HEK293 (cell line): ENCODE data around the gene FGR.

Source experiments
- BCL11B ChIP-seq: fragments of 450-650 bp; formaldehyde crosslinking; IDR thresholded peaks from 2 replicates; pipeline ENCODE4 v1.5.1; 2016; ENCODE audit warnings: low read depth, missing biosample characterization, missing genetic modification characterization
- FEZF1 ChIP-seq: fragments of 450-650 bp; formaldehyde crosslinking; IDR thresholded peaks from 2 replicates; pipeline ENCODE4 v1.5.1; 2016; ENCODE audit warnings: missing biosample characterization, missing genetic modification characterization
- HOXD13 ChIP-seq: sonication (generic); formaldehyde crosslinking; IDR thresholded peaks from 2 replicates; pipeline ENCODE4 v1.8.0; 2022; ENCODE audit warnings: missing genetic modification reagents, borderline replicate concordance
- IKZF3 ChIP-seq: fragments of 450-650 bp; IDR thresholded peaks from 2 replicates; pipeline ENCODE4 v1.5.0; 2018; ENCODE audit warnings: missing biosample characterization, mild to moderate bottlenecking, missing genetic modification characterization, moderate library complexity
- KLF1 ChIP-seq: fragments of 450-650 bp; formaldehyde crosslinking; IDR thresholded peaks from 2 replicates; pipeline ENCODE4 v1.5.1; 2016; ENCODE audit warnings: missing biosample characterization, missing genetic modification characterization
- KLF8 ChIP-seq: fragments of 450-650 bp; formaldehyde crosslinking; IDR thresholded peaks from 2 replicates; pipeline ENCODE4 v1.5.1; 2016; ENCODE audit warnings: missing biosample characterization, missing genetic modification characterization
- SCRT2 ChIP-seq: fragments of 450-650 bp; formaldehyde crosslinking; IDR thresholded peaks from 2 replicates; pipeline ENCODE4 v1.5.1; 2016; ENCODE audit warnings: missing biosample characterization, missing genetic modification characterization
- TCF7L2 ChIP-seq: IDR thresholded peaks from 2 replicates; pipeline ENCODE4 v1.6.1; 2011; ENCODE audit warnings: low read depth, mild to moderate bottlenecking, inconsistent platforms, low read length, moderate library complexity, borderline replicate concordance
- ZBTB17 ChIP-seq: fragments of 450-650 bp; formaldehyde crosslinking; IDR thresholded peaks from 2 replicates; pipeline ENCODE4 v1.5.1; 2016; ENCODE audit warnings: missing biosample characterization, missing genetic modification characterization
- ZBTB8A ChIP-seq: fragments of 450-650 bp; formaldehyde crosslinking; IDR thresholded peaks from 2 replicates; pipeline ENCODE4 v1.5.1; 2016; ENCODE audit warnings: missing biosample characterization, missing genetic modification characterization
- ZFP41 ChIP-seq: fragments of 450-650 bp; formaldehyde crosslinking; IDR thresholded peaks from 2 replicates; pipeline ENCODE4 v1.5.1; 2016; ENCODE audit warnings: missing biosample characterization, missing genetic modification characterization, borderline replicate concordance
- ZNF138 ChIP-seq: fragments of 450-650 bp; formaldehyde crosslinking; IDR thresholded peaks from 2 replicates; pipeline ENCODE4 v1.5.1; 2016; ENCODE audit warnings: missing biosample characterization, missing genetic modification characterization, borderline replicate concordance
- ZNF169 ChIP-seq: fragments of 450-650 bp; formaldehyde crosslinking; IDR thresholded peaks from 2 replicates; pipeline ENCODE4 v1.5.1; 2016; ENCODE audit warnings: missing biosample characterization, missing genetic modification characterization
- ZNF175 ChIP-seq: fragments of 450-650 bp; formaldehyde crosslinking; IDR thresholded peaks from 2 replicates; pipeline ENCODE4 v1.5.1; 2016; ENCODE audit warnings: missing biosample characterization, missing genetic modification characterization
- ZNF184 ChIP-seq: fragments of 450-650 bp; IDR thresholded peaks from 2 replicates; pipeline ENCODE4 v1.5.1; 2018; ENCODE audit warnings: missing biosample characterization, mild to moderate bottlenecking, missing genetic modification characterization
- ZNF2 ChIP-seq: fragments of 450-650 bp; formaldehyde crosslinking; IDR thresholded peaks from 2 replicates; pipeline ENCODE4 v1.5.1; 2016; ENCODE audit warnings: missing biosample characterization, missing genetic modification characterization
- ZNF211 ChIP-seq: fragments of 450-650 bp; formaldehyde crosslinking; IDR thresholded peaks from 2 replicates; pipeline ENCODE4 v1.5.1; 2016; ENCODE audit warnings: low read depth, missing biosample characterization, missing genetic modification characterization
- ZNF266 ChIP-seq: fragments of 450-650 bp; formaldehyde crosslinking; IDR thresholded peaks from 2 replicates; pipeline ENCODE4 v1.5.1; 2016; ENCODE audit warnings: missing biosample characterization, missing genetic modification characterization, low read depth
- ZNF311 ChIP-seq: fragments of 450-650 bp; formaldehyde crosslinking; IDR thresholded peaks from 2 replicates; pipeline ENCODE4 v1.5.1; 2017; ENCODE audit warnings: missing biosample characterization, missing genetic modification characterization, borderline replicate concordance
- ZNF37A ChIP-seq: fragments of 450-650 bp; IDR thresholded peaks from 2 replicates; pipeline ENCODE4 v1.5.1; 2018; ENCODE audit warnings: missing biosample characterization, missing genetic modification characterization
- ZNF391 ChIP-seq: fragments of 450-650 bp; formaldehyde crosslinking; IDR thresholded peaks from 2 replicates; pipeline ENCODE4 v1.5.1; 2016; ENCODE audit warnings: low read depth, missing biosample characterization, missing genetic modification characterization, borderline replicate concordance
- ZNF510 ChIP-seq: fragments of 450-650 bp; formaldehyde crosslinking; IDR thresholded peaks from 2 replicates; pipeline ENCODE4 v1.5.1; 2018; ENCODE audit warnings: mild to moderate bottlenecking, missing genetic modification characterization, missing biosample characterization; ENCODE audit not compliant: insufficient replicate concordance
- ZNF521 ChIP-seq: fragments of 450-650 bp; formaldehyde crosslinking; IDR thresholded peaks from 2 replicates; pipeline ENCODE4 v1.5.1; 2017; ENCODE audit warnings: missing biosample characterization, mild to moderate bottlenecking, missing genetic modification characterization
- ZNF529 ChIP-seq: fragments of 450-650 bp; formaldehyde crosslinking; IDR thresholded peaks from 2 replicates; pipeline ENCODE4 v1.5.1; 2017; ENCODE audit warnings: missing genetic modification characterization, missing biosample characterization; ENCODE audit not compliant: insufficient replicate concordance
- ZNF596 ChIP-seq: fragments of 450-650 bp; IDR thresholded peaks from 2 replicates; pipeline ENCODE4 v1.5.0; 2018; ENCODE audit warnings: missing biosample characterization, mild to moderate bottlenecking, missing genetic modification characterization, moderate library complexity
- ZNF621 ChIP-seq: fragments of 450-650 bp; formaldehyde crosslinking; IDR thresholded peaks from 2 replicates; pipeline ENCODE4 v1.5.1; 2017; ENCODE audit warnings: missing biosample characterization, missing genetic modification characterization
- ZNF747 ChIP-seq: fragments of 450-650 bp; formaldehyde crosslinking; IDR thresholded peaks from 2 replicates; pipeline ENCODE4 v1.5.1; 2016; ENCODE audit warnings: missing biosample characterization, missing genetic modification characterization
- ZNF76 ChIP-seq: fragments of 450-650 bp; formaldehyde crosslinking; IDR thresholded peaks from 2 replicates; pipeline ENCODE4; 2016; ENCODE audit warnings: low read depth, missing biosample characterization, missing genetic modification characterization, borderline replicate concordance
- TF ChIP-seq, protein P1 (sequence below): fragments of 450-650 bp; formaldehyde crosslinking; IDR thresholded peaks from 2 replicates; pipeline ENCODE4 v1.5.1; 2016; ENCODE audit warnings: missing biosample characterization, missing genetic modification characterization
- TF ChIP-seq, protein P2 (sequence below): fragments of 450-650 bp; formaldehyde crosslinking; IDR thresholded peaks from 2 replicates; pipeline ENCODE4 v1.5.1; 2016; ENCODE audit warnings: missing biosample characterization, missing genetic modification characterization
- TF ChIP-seq, protein P3 (sequence below): fragments of 450-650 bp; formaldehyde crosslinking; IDR thresholded peaks from 2 replicates; pipeline ENCODE4 v1.5.1; 2016; ENCODE audit warnings: missing biosample characterization, missing genetic modification characterization
- TF ChIP-seq, protein P4 (sequence below): fragments of 450-650 bp; formaldehyde crosslinking; IDR thresholded peaks from 2 replicates; pipeline ENCODE4 v1.5.1; 2016; ENCODE audit warnings: missing biosample characterization, missing genetic modification characterization
- TF ChIP-seq, protein P5 (sequence below): fragments of 450-650 bp; formaldehyde crosslinking; IDR thresholded peaks from 2 replicates; pipeline ENCODE4 v1.5.1; 2016; ENCODE audit warnings: missing biosample characterization, missing genetic modification characterization

Gene FGR

DNA sequence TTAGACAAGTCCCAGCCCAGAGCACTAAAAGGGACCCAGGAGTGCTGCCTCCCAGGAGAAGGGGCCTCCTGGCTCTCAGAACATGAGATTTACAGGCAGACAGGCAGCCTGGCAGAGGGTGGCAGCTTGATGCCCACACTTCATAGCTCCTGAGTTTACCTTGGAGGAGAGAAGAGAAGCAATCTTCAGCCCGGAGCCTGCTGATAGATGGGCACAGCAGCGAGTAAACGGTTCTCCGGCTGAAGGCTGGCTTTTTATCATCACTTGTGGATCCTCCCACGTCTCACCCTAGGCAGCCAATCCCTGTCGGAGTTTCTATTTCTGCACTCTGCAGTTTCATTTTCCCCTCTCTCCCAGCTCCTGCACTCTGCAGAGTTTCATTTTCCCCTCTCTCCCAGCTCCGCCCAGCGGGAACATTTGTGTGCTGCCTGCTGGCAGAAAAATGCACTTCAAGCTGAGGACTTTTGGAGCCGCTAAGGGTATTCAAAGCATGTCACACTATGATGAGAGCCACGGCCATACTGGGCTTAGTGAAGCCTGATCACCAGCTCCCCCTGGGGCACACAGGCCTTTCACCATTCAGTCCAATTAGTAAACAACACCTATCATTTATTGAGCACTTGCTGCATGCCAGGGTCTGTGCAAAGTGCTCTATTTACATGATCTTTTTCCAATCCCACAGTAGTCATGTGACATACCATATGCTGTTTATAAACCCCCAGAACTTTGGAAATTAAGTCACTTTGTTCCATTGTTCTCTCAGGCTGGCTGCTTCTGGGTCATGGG lies 37.2 kb upstream of the FGR start, which contains the start of gene IFI6 (continued):
- TF ChIP-seq SCRT2 (tag by site-specific recombination): peak; percentile 90
- TF ChIP-seq ZNF76 (tag by site-specific recombination): 0 out of 2 replicates have a peak, but pooled peaks have one; percentile 17
- TF ChIP-seq ZNF37A: no peak
- no peak for TF ChIP-seq ZNF510 (tag by site-specific recombination)
- TF ChIP-seq, protein P1, sequence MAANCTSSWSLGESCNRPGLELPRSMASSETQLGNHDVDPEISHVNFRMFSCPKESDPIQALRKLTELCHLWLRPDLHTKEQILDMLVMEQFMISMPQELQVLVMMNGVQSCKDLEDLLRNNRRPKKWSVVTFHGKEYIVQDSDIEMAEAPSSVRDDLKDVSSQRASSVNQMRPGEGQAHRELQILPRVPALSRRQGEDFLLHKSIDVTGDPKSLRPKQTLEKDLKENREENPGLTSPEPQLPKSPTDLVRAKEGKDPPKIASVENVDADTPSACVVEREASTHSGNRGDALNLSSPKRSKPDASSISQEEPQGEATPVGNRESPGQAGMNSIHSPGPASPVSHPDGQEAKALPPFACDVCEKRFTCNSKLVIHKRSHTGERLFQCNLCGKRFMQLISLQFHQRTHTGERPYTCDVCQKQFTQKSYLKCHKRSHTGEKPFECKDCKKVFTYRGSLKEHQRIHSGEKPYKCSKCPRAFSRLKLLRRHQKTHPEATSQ (tag by site-specific recombination): no peak
- TF ChIP-seq ZNF521 (tag by site-specific recombination): no peak
- TF ChIP-seq ZNF747 (tag by site-specific recombination): no peak
- no peak for TF ChIP-seq ZNF621 (tag by site-specific recombination)
- TF ChIP-seq HOXD13: no peak
- TF ChIP-seq ZNF184 (tag by site-specific recombination): no peak
- TF ChIP-seq, protein P2, sequence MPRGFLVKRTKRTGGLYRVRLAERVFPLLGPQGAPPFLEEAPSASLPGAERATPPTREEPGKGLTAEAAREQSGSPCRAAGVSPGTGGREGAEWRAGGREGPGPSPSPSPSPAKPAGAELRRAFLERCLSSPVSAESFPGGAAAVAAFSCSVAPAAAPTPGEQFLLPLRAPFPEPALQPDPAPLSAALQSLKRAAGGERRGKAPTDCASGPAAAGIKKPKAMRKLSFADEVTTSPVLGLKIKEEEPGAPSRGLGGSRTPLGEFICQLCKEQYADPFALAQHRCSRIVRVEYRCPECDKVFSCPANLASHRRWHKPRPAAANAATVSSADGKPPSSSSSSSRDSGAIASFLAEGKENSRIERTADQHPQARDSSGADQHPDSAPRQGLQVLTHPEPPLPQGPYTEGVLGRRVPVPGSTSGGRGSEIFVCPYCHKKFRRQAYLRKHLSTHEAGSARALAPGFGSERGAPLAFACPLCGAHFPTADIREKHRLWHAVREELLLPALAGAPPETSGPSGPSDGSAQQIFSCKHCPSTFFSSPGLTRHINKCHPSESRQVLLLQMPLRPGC: no peak
- no peak for TF ChIP-seq ZNF596 (tag by site-specific recombination)
- TF ChIP-seq ZBTB17 (tag by site-specific recombination): peak; percentile 98
- TF ChIP-seq FEZF1: no peak
- TF ChIP-seq KLF8 (tag by site-specific recombination): peak; percentile 54; the same call in 1 of the 2 replicates
- TF ChIP-seq ZNF266: no peak
- TF ChIP-seq, protein P3, sequence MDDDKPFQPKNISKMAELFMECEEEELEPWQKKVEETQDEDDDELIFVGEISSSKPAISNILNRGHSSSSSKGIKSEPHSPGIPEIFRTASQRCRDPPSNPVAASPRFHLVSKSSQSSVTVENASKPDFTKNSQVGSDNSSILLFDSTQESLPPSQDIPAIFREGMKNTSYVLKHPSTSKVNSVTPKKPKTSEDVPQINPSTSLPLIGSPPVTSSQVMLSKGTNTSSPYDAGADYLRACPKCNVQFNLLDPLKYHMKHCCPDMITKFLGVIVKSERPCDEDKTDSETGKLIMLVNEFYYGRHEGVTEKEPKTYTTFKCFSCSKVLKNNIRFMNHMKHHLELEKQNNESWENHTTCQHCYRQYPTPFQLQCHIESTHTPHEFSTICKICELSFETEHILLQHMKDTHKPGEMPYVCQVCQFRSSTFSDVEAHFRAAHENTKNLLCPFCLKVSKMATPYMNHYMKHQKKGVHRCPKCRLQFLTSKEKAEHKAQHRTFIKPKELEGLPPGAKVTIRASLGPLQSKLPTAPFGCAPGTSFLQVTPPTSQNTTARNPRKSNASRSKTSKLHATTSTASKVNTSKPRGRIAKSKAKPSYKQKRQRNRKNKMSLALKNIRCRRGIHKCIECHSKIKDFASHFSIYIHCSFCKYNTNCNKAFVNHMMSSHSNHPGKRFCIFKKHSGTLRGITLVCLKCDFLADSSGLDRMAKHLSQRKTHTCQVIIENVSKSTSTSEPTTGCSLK (tag by site-specific recombination): no peak
- no peak for TF ChIP-seq ZNF391 (tag by site-specific recombination)
- no peak for TF ChIP-seq TCF7L2
- no peak for TF ChIP-seq ZFP41
- TF ChIP-seq, protein P4, sequence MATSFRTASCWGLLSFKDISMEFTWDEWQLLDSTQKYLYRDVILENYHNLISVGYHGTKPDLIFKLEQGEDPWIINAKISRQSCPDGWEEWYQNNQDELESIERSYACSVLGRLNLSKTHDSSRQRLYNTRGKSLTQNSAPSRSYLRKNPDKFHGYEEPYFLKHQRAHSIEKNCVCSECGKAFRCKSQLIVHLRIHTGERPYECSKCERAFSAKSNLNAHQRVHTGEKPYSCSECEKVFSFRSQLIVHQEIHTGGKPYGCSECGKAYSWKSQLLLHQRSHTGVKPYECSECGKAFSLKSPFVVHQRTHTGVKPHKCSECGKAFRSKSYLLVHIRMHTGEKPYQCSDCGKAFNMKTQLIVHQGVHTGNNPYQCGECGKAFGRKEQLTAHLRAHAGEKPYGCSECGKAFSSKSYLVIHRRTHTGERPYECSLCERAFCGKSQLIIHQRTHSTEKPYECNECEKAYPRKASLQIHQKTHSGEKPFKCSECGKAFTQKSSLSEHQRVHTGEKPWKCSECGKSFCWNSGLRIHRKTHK: no peak
- TF ChIP-seq ZNF169 (tag by site-specific recombination): no peak
- no peak for TF ChIP-seq KLF1 (tag by site-specific recombination)
- TF ChIP-seq ZNF211 (tag by site-specific recombination): no peak
- no peak for TF ChIP-seq ZNF311 (tag by site-specific recombination)
- TF ChIP-seq ZNF175 (tag by site-specific recombination): no peak
- no peak for TF ChIP-seq BCL11B
- TF ChIP-seq IKZF3 (tag by site-specific recombination): peak; percentile 97
- TF ChIP-seq ZNF2 (tag by site-specific recombination): no peak; the same call in 1 of the 2 replicates
- no peak for TF ChIP-seq ZNF138
- TF ChIP-seq, protein P5, sequence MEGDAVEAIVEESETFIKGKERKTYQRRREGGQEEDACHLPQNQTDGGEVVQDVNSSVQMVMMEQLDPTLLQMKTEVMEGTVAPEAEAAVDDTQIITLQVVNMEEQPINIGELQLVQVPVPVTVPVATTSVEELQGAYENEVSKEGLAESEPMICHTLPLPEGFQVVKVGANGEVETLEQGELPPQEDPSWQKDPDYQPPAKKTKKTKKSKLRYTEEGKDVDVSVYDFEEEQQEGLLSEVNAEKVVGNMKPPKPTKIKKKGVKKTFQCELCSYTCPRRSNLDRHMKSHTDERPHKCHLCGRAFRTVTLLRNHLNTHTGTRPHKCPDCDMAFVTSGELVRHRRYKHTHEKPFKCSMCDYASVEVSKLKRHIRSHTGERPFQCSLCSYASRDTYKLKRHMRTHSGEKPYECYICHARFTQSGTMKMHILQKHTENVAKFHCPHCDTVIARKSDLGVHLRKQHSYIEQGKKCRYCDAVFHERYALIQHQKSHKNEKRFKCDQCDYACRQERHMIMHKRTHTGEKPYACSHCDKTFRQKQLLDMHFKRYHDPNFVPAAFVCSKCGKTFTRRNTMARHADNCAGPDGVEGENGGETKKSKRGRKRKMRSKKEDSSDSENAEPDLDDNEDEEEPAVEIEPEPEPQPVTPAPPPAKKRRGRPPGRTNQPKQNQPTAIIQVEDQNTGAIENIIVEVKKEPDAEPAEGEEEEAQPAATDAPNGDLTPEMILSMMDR: peak; percentile 77
- TF ChIP-seq ZNF529 (tag by site-specific recombination): no peak
- peak; percentile 46; the same call in 1 of the 2 replicates for TF ChIP-seq ZBTB8A
